HG02852 (cell line): ENCODE results near the gene ANKS1B.
"Not testable (repeated sequence)": the region's sequence is repeated elsewhere in the genome, so short reads cannot be mapped to it uniquely, and the experiment has no call there.

Experiments
- ATAC-seq: cut with Tn5 transposase; IDR thresholded peaks from one replicate; pipeline ENCODE4 v1.9.1; 2021; ENCODE audit warnings: mild to moderate bottlenecking, moderate library complexity; ENCODE audit not compliant: unreplicated experiment

ANKS1B gene

DNA sequence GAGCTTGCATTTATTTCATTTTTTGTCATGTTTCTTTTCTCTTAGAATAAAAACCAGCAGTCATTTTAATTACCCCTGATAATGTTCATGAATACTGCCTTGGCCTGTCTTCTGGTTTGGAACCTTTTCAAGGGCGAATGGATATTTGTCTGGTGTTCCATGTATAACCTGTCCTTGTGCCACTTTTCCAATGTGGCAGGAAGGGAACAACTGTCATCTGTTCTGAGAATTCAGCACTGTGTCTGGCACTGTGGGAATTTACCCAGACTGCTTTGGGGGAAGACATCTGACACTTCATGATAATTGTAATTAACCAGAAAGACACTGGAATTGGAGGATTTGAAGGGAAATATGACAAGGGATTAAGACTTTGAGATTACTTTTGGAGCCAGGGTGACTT, 986.8 kb downstream of the ANKS1B start:
- no peak for ATAC-seq

DNA sequence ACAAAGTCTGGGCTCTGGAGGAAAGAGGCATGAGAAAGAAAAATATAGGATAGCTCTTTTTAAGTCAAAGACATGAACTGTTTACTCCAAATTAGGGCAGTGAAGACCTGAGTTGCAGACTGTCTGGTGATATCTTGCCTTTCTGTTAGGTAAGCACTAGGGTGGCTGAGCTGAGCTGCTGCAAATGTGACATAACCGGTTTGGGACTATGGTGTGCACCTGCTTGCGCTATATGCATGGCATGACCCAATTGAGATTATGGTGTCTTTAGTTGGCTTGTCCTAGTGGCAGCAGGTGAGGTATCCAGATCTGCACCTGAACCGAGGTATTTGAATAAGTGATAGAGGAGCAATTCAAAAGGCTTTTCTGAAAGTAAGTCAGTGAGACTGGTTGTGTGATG, 994.1 kb downstream of the ANKS1B start:
- no peak for ATAC-seq

DNA sequence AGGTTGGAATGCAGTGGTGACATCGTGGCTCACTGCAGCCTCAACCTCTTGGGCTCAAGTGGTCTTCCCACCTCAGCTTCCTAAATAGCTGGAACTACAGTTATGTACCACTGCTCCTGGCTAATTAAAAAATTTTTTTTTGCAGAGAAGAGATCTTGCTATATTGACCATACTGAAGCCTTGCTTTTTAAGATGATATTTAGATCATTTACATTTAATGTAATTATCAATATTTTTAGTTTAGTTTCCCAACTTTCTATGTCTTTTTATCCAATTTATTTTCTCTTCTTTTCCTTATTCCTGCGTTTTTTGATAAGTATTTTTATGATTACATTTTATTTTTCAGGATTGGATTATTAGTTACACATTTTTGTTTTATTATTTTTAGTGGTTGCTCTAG, 999.6 kb downstream of the ANKS1B start:
- no peak for ATAC-seq

DNA sequence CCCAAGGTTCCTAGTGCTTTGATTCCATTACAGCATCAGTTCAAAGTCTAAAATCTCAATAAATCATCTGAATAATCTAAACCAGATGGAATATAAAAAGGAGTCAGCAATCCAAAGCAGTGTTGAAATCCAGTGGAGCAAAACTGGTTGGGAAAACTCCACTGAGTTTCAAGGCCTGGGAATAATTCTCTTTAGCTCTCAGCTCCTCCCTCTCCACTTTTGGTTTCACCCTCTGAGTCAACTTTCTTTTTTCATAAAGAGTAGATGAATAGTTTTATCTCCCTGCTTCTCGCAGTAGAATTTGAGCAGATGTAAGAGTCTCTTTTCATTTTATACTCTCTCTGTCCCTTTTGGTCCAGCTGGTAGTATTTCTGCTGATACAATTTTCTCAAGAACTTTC, 1001.1 kb downstream of the ANKS1B start:
- ATAC-seq = no peak

DNA sequence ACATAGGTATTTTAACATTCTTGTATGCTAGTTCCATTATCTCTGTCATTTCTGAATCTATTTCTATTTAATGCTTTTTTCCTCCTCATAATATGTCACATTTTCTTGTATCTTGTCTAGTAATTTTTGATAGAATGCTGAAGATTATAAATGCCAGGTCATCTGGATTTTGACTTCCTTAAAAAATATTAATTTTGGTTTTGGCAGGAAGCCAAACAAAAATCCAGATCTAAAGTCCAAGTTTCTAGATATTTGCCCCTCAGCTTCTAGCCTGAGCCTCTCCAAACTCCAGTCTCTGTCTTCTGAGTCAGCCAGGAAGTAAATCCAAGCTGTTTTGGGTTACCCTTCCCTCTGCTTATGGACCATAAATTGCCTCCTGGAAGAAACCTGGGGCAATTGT, 1004.2 kb downstream of the ANKS1B start:
- ATAC-seq = no peak

DNA sequence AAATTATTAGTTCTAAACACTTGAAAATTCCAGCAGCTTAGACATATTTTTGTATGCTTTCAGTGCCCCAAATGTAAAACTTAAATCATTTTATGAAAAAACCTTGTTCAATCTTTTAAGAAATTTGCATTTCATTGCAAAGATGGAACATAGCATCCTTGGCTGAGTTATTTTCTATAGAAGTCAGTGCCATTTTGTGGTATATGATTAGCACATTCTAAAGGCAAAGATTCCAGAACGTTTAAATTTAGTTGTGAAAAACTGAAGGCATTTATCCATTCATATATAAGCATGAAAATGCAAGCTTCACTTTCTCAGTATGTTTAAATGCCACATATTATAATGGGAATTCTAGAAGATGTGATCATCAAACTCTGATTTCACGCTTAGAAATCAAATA, 1007.5 kb downstream of the ANKS1B start:
- ATAC-seq = no peak

DNA sequence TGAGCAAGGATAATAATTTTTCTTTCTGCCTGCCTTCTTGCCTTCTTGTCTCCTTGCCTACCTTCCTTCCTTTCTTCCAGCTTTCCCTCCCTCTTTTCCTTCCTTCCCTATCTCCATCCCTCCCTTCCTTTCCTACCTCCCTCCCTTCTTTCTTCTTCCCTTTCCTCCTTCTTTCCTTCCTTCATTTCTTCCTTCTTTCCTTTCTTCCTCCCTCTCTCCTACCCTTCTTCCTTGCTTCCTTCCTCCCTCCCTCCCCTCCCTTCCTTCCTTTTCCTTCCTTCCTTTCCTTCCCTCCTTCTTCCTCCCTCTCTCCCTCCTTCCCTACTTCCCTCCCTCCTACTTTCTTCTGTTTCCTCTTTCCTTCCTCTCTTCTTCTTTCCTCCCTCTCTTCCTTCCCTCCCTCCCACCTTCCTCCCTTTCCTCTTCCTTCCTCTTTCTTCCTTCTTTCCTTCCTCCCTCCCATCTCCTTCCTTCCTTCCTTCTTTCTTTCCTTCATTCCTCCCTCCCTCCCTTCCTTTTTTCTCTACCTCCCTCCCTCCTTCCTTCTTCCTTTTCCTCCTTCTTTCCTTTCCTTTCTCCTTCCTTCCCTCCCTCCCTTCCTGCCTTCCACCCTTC, 1009.9 kb downstream of the ANKS1B start:
- no peak for ATAC-seq

DNA sequence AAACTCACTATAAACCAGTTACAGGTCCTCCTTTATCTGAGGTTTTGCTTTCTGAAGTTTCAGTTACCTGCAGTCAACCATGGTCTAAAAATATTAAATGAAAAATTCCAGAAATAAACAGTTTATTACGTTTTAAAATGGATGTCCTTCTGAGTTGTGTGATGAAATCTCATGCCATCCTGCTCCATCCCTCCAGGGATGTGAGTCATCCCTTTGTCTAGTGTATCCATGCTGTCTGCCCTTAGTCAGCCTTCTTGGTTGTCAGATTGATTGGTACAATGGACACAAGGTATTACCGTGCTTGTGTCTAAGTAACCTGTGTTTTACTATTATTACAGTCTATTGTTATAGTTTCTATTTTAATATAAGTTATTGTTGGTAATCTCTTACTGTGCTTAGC, 1011.3 kb downstream of the ANKS1B start:
- ATAC-seq = no peak

DNA sequence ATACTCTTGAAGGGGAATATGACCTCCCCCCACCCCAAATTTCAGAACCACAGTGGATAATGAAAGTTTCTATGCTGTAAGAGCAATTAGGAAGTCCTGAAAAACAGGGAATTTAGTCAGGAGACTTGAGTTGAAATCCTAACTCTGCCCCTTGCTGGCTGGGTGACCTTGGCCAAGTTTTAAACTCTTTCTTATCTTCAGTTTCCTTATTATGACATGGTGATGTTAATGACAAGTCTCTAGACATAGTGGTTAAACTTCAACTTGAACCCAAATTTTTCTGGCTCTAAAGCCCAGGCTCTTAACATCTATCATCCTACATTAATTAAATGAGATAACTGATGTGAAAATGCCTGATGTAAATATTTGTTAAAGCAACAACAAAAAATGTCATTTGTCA, 1013.8 kb downstream of the ANKS1B start:
- no peak for ATAC-seq

DNA sequence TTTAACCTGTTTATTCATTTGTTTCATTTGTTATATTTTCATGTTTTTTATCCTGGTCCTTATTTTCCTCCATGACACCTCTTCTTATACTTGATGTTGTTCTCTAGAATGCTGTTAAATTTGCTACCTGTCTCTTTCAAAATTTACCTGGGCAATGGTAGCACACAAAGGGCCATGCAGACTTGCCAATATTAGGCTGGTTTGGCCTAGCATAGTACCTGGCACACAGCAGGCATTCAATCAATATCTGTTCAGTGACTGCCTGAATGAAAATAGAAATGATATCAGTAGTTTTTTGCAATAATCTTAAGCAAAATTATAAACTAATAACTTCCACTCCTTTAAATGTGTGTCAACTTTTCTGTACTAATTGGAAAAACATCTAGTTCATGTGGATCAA, 1014.5 kb downstream of the ANKS1B start:
- ATAC-seq = no peak

DNA sequence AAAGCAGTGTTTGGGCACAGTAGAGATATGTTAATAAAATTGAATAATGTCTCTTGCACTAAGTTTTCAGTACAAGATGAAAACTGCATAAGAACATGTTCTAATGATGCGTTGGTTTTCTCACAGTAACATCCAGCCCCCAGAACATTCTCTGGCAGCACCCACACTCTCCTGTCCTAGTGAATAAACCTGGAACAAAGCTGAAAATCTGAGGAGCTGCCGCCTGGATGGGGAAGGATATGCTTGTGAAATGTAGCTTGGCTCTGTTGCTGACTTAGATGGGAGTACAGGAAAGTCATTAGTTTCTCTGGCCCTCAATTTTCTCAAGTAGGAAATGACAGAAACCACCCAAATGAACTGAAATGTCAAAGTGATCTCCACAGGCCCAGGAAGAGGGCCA, 1015.8 kb downstream of the ANKS1B start:
- ATAC-seq = no peak

DNA sequence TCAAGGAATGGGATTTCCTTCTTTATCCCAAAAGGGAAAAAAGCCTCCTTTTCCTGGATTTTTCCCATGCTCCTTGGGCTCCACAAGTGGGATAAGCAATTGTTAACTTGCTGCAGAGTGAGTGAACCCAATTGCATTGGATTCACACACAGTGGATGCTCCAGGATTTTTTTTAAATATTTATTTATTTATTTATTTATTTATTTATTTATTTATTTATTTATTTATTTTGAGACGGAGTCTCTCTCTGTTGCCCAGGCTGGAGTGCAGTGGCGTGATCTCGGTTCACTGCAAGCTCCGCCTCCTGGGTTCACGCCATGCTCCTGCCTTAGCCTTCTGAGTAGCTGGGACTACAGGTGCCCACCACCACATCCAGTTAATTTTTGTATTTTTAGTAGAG, 1027.6 kb downstream of the ANKS1B start:
- not testable (repeated sequence) for ATAC-seq

DNA sequence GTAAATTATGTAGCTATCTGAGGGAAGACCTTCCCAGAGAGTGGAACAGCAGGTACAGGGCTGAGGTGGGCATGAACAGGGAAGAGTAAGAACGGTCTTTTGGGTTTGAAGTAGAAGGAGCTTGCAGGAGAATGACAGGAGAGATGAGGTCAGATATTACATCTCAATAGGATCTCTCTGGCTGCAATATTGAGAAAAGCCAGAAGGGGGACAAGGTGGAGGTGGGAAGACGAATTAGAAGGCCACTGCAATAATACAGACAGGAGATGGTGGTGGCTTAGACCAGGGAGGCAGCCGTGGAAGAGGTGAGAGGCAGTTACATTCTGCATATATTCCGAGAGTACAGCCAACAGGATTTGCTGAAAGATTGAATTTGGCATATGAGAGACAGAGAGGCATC, 1029.5 kb downstream of the ANKS1B start:
- ATAC-seq = peak; percentile 87

DNA sequence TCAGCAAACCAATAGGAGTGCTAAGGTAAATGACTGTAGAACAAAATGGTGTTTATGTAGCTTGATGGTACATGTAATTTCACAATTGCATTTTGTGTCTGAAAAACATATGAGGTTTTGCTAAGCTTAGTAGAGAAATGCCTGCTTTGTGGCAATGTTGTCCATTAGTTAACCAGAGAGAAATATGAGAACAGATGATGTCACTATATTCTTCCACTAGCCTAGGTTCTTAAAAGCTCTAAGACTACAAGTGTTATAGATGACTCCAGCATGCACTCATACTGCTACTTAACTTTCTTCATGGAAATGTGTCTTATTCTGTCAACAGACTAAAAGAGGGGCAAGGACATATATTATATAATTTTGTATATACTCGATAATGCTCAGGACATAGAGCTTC, 1030.2 kb downstream of the ANKS1B start:
- no peak for ATAC-seq

DNA sequence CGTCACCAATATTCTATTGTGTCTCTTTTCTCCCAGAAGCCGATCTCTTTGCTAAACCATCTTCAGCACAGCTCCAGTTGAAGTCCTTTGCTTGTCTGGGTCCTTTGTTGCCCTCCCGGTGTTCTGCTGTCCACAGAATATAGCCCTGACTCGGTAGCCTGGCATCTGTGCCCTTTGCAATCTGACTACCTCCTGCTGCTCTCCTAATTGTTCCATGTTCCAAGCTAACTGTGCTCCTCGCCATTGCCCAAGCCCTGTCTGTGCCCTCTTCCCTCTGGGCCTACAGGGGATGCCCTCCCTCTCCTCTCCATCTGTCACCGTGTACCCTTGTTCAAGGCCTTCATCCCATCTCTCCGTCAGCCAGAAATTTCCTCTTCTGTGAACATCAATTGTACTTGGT, 1033.3 kb downstream of the ANKS1B start:
- no peak for ATAC-seq

DNA sequence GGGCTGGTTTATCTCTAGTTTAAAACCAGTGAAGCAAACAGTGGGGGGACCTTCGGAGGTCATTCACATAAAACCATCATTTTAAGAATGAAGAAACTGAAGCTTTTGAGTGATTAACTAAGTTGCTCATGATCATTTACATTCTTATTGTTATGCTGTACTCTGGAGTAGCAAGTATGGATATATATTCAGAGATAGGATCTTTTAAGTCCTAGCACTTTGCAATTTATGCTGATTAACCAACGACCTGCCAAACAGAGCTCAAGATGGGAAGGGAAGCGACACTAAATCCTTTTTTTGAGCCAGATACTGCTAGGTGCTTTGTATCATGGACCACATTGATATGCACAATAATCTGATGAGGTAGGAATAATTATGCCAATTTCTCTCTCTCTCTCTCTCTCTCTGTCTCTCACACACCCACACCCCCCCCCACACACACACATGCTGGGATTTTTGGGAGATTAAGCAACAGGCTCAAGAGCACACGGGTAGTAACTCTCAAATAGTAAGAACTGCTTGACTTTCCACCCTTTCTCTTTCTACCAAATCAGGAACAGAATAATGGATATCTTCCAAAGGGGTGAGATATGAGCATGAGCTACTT, 1036.3 kb downstream of the ANKS1B start:
- ATAC-seq = no peak

DNA sequence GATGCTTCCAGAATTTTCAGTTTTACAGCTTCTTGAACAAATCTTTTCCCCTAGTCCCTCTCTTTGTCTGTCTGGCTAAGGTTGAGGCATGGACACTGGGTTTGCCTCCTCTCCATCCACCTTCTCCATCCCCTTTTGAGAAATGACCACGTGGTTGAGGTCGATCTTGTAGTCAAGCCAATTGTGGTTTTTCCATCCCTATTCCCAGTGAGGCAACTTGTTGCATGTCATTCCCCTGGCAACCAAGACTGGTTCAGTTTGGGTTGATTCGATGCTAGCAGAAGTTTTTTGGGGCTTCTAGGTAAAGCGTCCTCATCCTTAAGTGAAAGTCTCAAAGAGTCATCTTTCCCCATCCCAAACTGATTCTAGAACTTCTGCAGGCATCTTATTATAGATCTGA, 1038.9 kb downstream of the ANKS1B start:
- no peak for ATAC-seq

DNA sequence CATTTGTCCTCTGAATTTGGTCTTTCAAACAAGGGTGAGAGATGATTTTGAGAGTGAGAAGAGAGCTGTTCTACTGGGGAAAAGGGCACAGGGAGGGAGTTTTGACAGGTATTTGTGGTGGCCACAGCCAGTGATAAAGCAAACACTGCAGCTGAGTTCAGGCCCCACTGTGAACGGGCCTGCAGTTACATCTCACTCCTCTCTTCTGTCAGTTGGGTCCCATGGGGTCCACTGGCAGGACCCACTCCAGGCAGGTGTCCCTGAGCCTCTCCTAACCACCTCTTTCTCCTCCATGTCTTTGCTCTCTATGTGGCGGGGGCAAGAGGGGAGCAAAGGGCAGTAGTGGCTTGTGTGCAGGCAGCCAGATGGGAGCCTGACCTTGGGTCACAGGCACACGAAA, 1044.8 kb downstream of the ANKS1B start:
- ATAC-seq = no peak

DNA sequence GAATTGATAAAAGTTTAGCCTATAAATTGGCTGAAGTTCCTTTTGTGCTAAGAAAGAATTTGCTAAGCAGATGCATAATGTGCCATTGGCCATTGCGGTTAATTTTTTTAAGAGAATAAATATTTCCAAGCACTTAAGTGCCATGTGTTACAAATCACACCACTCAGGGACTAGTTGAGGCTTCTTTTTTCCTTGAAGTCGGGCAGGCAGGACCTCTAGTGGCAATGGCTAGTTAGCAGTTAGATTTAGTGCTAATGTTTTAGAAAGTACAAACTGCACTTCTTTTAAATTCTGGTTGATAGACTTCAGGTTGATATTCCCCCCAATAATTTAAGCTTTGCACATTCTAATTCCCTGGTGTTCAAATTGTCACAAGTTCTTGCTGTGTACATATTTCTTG, 1045.4 kb downstream of the ANKS1B start:
- ATAC-seq = no peak

DNA sequence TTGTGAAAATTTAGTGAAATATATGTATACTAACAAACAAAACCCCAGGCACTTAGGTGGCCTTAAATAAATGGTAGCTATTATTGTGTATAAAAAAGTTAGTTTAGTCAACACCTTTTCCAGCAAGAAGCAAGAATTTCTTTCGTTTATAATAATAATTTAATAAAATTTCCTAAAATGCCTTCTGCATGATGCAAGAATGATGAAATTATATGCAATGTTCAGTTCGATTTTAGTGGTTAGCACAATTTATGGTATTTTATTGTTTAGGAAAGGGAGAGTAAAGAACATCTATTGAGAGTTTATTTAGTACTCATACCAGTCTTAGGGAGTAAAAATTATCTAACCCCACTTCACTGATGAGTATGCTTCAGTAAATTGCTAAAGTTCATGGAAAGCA, 1048.9 kb downstream of the ANKS1B start:
- ATAC-seq = no peak

DNA sequence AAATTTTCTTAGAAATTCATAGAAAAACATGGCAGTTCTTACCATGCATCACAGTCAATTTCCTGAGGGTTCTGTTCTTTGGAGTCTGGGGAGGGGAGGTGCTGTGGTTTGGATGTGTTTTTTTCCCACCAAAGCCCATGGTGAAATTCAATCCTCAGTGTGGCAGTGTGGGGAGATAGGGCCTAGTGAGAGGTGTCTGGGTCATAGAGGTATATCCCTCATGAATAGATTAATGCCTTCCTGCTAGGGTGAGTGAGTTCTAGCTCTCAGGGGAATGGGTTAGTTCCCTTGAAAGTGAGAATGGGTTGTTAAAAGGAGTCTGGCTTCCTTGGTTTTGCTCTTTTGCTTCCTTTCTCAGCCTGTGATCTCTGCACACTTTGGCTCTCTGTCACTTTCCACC, 1061.9 kb downstream of the ANKS1B start:
- no peak for ATAC-seq

DNA sequence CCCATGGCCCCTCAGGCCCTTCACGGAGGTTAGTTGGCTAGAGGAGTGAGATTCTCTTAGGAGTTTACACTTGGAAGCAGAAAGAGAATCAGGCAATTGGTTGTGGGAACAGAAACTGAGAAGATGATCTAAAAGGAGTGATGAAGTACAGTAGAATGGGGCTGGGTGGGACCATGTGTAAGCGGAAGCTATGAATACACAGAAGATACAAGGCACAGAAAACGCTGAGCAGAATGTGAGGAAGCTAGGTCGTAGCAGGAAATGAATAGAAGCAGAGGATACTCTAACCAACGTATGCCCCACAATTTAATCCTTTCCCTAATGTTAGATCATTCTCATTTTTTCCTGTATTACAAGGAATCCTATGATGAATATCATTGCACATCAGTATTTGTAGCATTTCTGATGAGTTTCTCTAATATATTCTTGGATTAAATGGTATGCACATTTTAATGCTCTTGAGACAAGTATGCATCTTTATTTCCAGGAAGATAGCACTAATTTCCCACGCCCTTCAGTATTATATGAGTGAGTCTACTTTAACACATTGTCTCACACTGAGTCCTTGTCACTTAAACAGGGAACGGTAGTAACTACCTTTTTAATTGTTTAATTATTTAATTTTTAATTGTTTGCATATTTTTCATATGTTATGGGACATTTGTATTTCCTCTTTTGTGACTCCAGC, 1066.4 kb downstream of the ANKS1B start:
- ATAC-seq = no peak

DNA sequence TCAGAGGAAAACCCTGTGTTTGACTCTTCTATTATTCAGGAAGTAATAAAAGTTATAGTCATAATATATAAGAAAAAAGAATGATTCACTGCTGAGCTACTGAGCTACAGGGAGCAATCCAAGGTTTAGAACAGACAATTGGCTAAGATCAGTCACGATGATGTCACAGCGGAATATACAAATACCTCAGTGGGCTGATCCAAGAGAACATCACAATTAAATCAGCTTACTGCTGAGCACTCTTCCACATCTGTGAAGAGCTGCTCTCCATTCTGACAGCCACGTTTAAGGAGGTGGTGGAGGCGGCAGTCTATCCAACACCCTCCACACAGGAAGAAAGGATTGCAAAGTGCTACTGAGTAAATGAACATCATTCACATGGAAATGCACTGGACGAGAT, 1068.6 kb downstream of the ANKS1B start:
- ATAC-seq = no peak
